HG02678 (cell line): ENCODE data around the gene DTX3L.

Source experiments
- ATAC-seq: cut with Tn5 transposase; IDR thresholded peaks from one replicate; pipeline ENCODE4 v1.9.1; 2021; ENCODE audit warnings: mild to moderate bottlenecking, moderate library complexity; ENCODE audit not compliant: unreplicated experiment

DTX3L gene

DNA sequence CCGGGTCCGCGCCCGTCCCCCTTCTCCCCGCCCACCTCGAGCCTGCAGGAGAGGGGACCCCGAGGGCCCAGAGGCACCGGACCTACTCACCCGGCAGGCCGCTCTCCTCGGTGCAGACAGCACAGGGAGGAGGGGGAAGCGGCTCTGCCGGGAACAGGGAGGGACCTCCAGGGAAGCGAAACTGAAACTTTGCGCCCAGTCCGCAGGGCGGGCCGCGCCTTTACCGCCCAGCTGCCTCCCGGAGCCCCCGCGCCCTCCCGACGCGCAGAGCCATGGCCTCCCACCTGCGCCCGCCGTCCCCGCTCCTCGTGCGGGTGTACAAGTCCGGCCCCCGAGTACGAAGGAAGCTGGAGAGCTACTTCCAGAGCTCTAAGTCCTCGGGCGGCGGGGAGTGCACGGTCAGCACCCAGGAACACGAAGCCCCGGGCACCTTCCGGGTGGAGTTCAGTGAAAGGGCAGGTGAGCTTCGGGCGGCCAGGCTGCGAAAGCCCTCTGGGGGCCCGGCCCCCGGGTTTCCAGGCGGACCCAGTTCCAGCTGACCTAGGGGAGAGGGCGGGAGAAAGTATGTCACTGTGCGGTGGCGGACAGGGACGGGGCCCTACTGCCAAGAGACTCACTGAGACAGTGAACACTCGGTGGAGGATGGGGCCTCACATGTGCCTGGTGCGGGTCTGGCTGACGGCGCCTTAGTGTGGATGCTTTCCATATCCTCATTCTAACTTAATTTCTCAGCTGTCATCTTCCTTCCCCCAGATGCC is at the start of gene DTX3L, which contains the start of gene PARP9:
DTX3L (plus strand) TSS at position 184 of the 758 bp plus-strand sequence; CDS start at position 273, 89 bp downstream.
PARP9 (minus strand) TSS at position 146 of the 758 bp plus-strand sequence. CDS start 4,680 bp downstream, outside the sequence.
- peak; percentile 70 for ATAC-seq

DNA sequence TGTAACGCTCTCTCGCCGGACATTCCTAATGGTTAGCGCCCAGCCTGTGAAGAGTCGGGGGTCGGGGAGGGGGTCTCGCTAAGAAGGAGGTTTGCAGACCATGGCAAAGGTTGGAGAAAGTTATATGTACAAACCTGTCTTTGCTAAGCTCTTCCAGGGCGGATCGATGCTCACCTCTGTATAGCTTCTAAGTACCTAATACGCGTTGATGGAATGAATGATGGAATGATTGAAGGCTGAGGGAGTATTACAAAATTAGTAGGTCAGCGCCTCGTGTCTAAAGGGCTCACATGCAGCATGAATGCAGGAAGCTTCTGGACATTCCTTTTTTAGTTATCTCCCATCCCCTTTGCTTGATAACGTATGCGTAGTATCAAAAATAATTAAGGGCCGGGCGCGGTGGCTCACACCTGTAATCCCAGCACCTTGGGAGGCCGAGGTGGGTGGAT is 49.1 kb upstream of the DTX3L start:
- ATAC-seq: no peak

DNA sequence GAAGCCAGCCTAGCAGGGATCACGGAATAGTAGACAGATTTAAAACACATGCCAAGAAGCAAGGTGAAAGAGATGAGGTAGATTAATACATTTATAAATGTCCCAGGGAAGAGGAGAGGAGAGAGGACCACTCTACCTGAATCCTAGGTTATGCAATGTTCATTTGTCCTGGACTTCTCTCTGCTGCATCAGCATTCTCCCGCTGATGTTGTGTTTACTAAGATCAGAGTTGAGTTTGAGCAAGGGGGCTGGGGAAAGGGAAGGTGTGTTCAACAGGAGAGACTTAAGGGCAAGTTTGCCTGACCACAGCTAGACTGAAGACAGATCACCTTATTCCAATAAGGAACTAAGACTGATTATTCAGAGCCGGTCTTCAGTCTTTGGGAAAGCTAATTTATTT is 48.3 kb upstream of the DTX3L start:
- ATAC-seq: no peak

DNA sequence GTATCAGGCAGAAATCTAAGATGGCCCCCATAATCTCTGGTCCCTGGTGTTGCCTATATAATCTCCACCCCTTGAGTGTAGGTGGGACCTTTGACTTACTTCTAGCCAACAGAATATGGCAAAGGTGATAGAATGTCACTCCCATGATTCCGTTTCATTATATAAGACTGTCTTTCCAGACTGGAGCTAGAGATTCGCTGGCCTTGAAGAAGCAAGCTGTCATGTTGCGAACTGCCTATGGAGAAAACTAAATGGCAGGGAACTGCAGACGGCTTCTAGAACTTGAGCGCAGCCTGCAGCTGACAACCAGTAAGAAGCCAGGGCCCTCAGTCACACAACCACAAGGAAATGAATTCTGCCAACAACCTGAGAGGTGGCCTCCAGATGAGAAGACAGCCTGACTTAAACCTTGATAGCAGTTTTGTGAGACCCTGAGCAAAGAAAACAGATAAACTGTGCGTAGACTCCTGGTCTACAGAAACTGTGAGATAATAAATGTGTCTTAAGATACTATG is 47.2 kb upstream of the DTX3L start:
- ATAC-seq: no peak

DNA sequence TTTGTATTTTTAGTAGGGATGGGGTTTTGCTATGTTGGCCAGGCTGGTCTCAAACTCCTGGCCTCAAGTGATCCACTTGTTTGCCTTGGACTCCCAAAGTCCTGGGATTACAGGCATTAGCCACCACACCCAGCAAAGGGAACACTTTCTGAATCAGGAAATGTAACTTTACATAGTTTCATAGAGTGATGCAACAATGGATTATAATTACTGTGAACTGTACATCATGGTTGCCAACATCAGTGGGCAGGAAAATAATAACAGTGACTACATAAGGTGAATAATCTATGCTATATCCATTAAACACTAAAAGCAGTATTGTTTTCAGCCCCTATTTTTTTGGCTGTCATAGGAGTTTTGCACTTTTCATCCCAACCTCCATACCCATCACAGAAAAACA is 44.4 kb upstream of the DTX3L start:
- no peak for ATAC-seq

DNA sequence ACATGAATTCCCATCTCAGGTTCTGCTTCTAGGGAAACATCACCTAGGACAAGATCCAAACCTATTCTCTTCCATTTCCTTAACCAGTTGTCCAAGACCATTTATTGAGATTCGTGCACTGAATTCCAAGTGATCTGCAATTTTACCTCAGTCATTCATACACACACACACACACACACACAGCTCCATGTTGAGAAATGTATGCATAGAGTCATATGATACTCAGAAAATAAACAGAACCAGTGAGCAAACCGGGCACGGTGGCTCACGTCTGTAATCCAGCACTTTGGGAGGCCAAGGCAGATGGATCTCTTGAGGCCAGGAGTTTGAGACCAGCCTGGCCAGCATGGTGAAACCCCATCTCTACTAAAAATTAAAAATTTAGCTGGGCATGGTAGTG is 43.3 kb upstream of the DTX3L start:
- no peak for ATAC-seq

DNA sequence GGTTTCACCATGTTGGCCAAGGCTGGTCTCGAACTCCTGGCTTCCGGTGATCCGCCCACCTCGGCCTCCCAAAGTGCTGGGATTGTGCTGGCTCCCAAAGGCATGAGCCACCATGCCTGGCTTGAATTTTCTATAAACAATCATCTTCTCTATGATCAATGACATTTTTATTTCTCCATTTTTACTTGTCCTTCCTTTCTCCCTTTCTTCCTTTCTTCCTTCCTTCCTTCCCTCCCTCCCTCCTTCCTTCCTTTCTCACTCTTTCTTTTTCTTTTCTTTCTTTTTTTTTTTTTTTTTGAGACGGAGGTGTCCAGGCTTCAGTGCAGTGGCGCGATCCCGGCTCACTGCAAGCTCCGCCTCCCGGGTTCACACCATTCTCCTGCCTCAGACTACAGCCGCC is 40.8 kb upstream of the DTX3L start:
- no peak for ATAC-seq

DNA sequence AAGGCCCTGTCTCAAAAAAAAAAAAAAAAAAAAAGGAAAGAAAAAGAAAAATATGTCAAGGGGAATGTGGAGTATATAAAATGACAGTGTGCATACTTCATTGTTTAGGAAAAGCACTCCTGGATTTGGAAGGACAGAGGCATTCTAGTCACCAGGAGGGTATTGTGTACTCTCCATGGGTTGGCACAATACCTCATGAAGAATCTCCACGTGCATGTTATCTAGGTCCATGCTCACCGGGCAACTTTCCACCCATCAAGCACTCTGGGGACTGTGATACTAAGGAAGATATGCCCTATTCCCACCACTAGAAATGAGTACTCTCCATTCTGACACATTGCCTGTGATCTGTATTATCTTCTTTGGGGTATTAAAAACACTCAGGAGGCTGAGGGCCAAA is 34.0 kb upstream of the DTX3L start:
- no peak for ATAC-seq

DNA sequence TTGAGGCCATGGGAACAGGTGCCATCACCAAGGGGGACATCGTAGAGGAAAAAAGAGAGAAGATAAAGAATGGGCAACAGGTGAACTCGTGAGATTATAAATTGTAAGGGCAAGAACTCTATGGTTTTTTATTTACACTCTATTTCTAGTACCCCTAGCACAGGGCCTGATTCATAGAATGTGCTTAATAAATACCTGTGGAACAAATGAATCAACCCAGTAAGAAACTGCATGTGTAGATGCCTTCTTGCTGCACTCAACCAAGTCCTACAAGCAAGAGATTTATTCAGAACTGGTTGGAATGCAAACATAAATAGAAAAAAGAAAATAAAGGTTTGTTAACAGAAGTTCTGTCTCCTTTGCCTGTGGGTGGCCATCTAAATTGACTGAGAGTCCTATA is 30.7 kb upstream of the DTX3L start:
- no peak for ATAC-seq

DNA sequence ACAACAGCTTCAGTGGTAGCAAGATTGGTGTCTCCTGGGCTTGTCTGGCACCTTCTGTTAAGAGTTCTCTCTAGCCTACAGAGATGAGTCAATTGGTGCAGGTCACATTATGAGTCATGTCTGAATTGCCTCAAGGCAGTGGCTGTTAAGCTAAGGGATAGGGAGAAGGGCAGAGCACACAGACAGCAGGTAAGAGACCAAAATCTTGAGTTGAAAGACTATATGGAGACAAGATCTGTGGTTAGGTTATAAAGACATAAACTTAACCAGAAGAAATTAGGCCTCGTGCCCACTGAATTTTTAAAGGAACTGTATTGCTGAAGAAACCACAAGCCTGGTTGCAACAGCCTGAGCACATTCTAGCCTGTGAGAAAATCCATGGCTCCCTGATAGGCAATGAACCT is 30.2 kb upstream of the DTX3L start:
- peak; percentile 100 for ATAC-seq

DNA sequence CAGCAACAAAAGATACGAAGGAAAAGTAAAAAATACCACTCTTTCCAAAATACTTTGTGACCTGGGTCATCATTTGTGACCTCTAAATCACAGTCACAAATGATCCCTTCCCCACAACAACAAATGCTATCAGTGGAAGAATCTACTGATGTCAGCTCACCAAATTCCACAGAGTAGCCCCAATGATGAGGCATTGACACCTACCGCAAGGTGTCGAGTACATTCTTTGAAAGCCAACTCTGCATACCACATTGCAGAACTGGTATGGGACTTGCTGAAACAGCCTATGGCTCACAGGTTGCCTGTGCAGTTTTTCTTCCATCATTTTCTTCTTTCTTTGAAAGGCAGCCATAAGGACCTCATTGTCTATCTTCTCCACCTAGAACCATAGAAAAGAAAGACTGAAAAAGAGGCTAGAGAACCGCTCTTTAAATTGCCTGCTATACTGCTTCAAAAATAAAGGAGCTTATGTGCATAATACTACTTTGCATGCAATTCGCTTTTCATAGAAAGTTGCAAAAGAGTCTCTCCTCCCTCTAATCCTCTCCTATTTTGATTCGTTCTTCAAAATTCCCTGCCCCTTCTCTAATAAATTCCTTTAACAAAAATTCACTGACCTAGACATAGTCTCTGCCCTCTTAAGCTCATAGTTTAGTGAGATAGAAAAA is 28.0 kb upstream of the DTX3L start:
- no peak for ATAC-seq

DNA sequence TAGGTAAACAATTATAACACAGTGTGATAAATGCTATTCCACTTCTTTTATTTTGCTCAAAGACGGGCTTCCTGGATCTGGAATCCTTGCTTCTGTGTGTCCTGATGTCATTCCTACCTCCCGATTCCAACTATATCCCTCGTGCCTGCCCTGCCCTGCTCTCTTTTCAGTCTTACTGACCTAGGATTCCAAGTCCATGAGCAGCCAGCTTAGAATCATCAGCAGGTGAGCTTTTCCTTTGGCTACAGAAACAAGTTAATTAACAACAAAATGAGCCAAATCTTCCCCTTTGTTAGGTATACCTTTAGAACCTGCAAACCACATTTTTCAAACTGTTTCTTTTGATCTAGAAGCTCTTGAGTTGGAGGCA is 27.5 kb upstream of the DTX3L start:
- ATAC-seq: no peak

DNA sequence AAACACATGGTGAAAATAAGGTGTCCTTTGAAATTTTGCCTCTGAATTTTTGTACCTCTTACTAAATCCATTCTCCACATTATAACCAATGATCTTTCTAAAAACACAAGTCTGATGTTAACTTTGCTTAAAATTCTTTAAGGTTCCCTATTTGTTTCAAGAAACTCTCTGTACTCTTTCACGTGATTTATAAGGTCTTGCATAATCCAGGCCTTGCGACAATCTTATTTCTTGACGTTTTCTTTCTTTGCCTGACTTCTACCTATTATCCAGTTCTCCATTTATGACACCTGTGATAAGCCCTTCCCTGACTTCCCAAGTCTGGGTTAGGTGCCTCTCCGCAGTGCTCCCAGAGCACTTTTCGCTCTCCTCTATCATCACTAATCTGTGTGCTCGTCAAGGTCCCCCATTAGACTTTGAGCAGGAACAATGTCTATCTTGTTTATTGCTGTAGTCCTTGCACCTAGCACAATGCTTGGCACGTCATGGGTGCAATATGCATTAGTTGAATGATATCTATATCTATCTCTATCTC is 25.1 kb upstream of the DTX3L start:
- no peak for ATAC-seq

DNA sequence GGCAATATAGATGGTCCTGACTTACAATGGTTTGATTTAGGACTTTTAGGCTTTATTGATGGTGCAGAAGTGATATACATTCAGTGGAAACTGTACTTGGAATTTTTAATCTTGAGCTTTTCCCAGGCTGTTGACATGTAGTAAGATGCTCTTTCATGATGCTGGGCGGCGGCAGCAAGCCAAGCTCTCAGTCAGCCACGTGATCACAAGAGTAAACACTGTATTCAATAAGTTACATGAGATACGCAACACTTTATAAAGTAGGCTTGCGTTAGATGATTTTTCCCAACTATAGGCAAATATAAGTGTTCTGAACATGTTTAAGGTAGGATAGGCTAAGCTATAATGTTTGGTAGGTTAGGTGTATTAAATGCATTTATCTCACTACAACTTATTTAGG is 18.0 kb upstream of the DTX3L start:
- no peak for ATAC-seq

DNA sequence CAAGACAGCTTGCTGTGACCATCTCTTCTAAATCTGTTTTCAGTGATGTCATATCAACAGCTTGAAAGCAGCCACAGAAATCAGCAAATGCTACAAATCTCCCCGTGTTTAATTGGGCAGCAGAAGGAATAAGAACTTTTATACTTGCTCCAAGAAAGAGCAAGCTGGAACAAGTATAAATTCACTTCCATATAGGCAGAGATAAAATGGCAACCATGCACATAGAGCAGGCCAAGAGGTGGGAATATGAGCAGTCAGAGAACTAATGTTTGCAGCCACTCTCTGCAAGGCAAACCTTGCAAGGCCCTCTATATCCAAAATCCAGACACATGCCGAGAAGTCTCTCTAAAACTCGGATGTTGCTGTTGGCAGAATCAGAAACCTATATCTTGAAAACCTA is 16.1 kb upstream of the DTX3L start:
- no peak for ATAC-seq

DNA sequence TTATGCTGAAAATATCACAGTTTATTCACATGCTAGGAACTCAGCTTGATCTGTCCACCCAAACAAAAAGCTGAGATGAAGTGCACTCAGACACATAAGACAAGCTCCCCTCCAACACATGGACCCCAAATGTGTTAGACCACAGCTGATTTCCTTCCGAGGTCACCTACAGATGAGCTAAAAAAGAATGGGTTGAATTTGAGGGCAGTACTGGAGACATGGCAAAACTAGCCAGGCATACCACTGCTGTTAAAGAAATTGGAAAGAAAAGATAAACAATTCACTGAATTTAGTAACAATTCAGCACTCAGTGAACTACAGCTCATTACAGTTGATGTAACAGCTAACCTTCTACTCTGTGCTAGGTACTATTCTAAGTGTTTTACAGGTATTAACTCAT is 15.5 kb upstream of the DTX3L start:
- no peak for ATAC-seq

DNA sequence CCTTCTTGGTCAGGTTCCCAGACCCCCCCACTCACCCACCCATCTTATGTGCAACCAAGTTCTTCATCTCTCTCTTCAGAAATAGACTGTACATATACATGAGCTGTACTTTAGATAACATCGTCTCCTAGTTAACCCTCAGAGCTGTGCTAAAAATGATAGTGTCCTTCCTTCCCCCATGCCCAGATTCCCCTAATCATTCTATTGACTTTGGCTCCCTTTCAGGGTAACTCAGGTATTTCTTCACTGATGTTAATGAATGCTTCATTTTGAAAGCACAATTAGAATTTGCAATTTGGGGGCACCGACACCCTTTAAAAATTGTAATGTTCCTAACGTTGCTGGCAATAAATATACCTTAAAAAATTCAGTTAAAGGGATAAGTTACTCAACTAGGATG is 11.0 kb upstream of the DTX3L start:
- ATAC-seq: no peak

DNA sequence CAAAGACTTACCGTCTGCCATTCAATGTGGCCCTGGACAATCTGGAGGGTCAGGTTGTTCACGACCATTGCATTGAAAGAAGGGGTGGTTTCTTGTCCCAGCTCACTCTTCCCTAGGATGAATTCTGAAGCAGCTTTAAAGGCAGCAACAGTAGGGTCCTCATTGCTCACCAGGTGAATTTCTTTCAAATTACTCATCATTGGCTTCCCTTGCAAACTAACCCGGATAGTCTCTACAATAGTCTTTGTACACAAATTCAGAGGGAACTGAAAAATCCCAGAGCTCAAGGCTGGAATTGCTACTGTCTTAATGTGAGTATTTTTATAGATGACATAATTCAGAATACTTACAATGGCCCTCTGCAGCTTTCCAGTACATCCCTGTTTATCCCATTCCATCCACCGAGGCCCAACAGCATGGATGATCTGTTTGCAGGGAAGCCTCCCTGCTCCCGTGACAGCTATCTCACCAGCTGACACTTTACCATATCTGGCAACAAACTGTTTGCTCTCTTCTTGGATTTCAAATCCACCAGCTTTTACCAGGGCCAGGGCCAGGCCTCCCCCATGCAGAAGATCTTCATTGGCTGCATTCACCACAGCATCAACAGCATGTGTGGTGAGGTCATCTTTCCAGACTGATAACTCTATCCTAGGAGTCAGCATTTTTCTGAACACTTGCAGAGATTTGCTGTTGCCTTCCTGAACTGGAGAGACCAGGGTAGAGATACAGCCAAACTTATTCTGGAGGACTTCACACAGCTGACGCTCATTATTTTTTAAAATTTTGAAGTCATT is 8.7 kb upstream of the DTX3L start:
- ATAC-seq: no peak

DNA sequence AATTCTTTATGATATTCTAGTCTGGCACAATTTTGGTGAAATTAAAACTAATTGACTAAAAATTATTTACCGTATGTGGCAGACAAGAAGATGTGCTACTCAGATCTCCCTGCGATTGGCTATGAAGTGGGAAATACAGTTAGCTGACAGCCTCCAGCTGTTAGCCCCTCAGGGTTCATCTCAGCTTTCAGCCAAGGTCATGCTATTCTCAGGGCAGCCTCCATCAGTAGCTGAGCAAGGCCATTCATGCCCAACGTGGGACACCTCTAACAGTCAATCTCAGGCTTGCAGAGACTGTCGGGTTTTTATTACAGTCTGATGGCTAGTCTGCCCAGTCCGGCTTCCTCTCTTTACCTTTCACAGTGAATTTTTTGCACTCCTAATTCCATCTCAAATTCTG is 6.8 kb upstream of the DTX3L start:
- ATAC-seq: no peak

DNA sequence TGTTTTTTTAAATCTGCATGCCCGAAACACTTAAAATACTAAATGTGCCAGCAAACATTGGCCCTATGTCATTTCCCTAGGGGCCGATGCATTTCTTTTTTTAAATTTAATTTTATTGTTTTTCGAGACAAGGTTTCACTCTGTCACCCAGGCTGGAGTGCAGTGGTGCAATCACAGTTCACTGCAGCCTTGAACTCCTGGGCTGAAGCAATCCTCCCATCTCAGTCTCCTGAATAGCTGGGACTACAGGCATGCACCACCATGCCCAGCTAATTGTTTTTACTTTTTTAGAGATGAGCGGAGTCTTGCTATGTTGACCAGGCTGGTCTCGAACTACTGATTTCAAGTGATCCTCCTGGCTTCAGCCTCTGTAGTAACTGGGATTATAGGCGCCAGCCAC is 5.5 kb upstream of the DTX3L start:
- ATAC-seq: no peak

DNA sequence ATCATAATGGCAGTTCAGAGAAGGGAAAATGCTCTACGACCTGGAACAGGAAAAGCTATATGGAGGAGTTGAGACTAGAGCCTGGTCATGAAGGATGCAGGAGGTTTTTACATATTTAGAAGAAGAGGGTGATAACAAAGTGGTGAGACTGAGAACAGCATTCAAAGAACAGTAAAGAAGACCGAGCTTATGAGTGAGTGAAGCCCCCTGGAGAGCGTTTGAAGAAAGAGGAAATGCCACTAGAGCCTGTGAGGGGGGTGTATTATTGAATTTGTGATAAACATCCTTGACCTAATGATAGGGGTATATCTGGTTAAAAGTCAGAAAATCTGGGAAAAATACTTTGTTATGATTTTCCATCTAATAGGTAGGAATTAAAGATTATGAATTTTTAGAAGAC is 4.2 kb upstream of the DTX3L start:
- no peak for ATAC-seq
